GM18909 (cell line): ENCODE data around the gene ARHGEF7.
"Not testable (repeated sequence)": the region's sequence is repeated elsewhere in the genome, so short reads cannot be mapped to it uniquely, and the experiment has no call there.

Experiments used
- ATAC-seq: cut with Tn5 transposase; IDR thresholded peaks from one replicate; pipeline ENCODE4 v1.9.1; 2021; ENCODE audit warnings: mild to moderate bottlenecking; ENCODE audit not compliant: unreplicated experiment, poor library complexity

ARHGEF7 gene

GRCh38 chr13:111245576-111246384, 130.7 kb downstream of the ARHGEF7 start:
- ATAC-seq: no peak

- no peak for ATAC-seq
Observed at GRCh38 chr13:111247552-111247951, 132.4 kb downstream of the ARHGEF7 start.

- no peak for ATAC-seq
Observed at GRCh38 chr13:111248822-111249221, 133.7 kb downstream of the ARHGEF7 start.

GRCh38 chr13:111249637-111250360, 134.7 kb downstream of the ARHGEF7 start:
- no peak for ATAC-seq

- ATAC-seq: no peak
Observed at GRCh38 chr13:111251646-111252445, 136.7 kb downstream of the ARHGEF7 start.

GRCh38 chr13:111252446-111253364, 137.6 kb downstream of the ARHGEF7 start:
- ATAC-seq: no peak

GRCh38 chr13:111253365-111253872, 138.3 kb downstream of the ARHGEF7 start:
- ATAC-seq: no peak

- ATAC-seq: no peak
Observed at GRCh38 chr13:111255228-111255790, 140.2 kb downstream of the ARHGEF7 start.

GRCh38 chr13:111256458-111256857, 141.3 kb downstream of the ARHGEF7 start:
- ATAC-seq: no peak

- ATAC-seq: no peak
Observed at GRCh38 chr13:111256946-111257345, 141.8 kb downstream of the ARHGEF7 start.

- ATAC-seq: not testable (repeated sequence)
Observed at GRCh38 chr13:111257899-111258298, 142.8 kb downstream of the ARHGEF7 start.

GRCh38 chr13:111258637-111259036, 143.5 kb downstream of the ARHGEF7 start:
- ATAC-seq: no peak

GRCh38 chr13:111259058-111259457, 143.9 kb downstream of the ARHGEF7 start:
- ATAC-seq: no peak

GRCh38 chr13:111261326-111261725, 146.2 kb downstream of the ARHGEF7 start:
- no peak for ATAC-seq

GRCh38 chr13:111262281-111262680, 147.2 kb downstream of the ARHGEF7 start:
- no peak for ATAC-seq

GRCh38 chr13:111262715-111263114, 147.6 kb downstream of the ARHGEF7 start:
- no peak for ATAC-seq

- ATAC-seq: no peak
Observed at GRCh38 chr13:111263566-111263965, 148.5 kb downstream of the ARHGEF7 start.

GRCh38 chr13:111265006-111265700, 150.0 kb downstream of the ARHGEF7 start:
- ATAC-seq: no peak

GRCh38 chr13:111265701-111266035, 150.6 kb downstream of the ARHGEF7 start:
- ATAC-seq: no peak
